ENCODE measurements around the gene CERKL.

CERKL gene

DNA sequence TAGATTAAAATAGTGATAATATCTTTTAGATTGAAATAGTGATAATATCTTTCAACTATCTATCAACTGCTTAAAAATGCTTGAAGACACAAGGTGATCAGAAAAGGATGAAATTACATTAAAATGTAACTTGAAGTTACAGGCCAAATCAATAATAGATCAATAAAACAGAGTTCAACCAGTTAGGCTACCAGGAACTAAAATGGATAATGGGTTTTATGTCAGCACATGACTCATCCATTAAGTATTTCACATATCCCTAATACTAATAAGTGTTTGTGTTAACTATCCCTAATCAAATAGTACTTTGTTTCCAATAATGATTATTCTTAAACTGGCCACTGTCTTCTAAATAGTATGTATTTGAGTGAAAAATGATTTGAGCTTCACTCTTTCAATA lies 33.7 kb downstream of the CERKL start:
- DNase-seq = no peak

DNA sequence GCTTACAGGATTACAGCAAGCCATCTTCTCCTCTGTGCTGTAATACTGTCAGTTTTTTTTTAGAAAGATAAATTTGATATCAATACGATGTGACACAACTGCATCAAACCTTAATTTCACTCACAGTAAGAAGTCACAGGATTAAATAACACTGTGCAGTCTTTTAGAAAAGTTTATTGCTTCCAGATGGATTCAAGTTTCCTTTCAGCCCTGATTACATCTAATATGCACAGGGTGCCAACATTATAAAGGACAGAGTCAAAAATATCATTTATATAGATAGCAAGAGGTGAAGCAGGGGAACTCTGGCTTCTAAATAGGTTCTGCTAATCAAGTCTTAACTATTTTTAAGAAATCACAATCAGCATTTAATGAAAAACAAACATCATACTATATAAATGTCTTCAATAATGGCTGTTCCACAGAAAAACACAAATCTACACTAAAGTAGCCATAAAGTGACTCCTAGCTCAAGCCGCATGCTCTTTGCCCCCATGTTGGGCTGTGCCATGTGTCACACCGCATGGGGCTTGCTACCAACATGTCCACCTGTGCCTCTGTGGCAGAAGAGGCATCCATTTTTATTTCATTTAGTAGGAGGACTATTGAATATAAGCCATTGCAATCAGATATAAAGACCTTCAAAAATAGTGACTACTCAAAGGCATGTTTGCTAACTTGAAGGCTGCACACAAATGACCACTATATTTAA lies 35.0 kb downstream of the CERKL start:
- no peak for DNase-seq

DNA sequence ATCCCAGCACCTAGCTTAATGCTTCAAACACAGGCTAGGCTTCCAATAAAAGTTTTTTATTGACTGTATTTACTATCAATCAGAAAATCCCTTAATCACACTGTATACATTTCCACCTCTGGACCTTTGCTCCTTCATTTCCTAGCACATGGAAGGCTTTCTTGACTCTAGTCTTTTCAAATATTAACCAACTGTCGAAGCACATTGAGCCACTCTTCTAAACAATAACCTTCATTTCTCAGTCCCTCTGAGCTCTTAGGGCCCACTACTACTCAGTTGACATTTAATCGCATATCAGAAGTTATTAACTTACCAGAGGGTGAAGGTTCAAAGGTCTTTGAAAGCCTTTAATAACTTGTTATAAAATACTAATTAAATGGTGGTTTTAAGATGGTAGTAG lies 37.4 kb downstream of the CERKL start:
- no peak for DNase-seq

DNA sequence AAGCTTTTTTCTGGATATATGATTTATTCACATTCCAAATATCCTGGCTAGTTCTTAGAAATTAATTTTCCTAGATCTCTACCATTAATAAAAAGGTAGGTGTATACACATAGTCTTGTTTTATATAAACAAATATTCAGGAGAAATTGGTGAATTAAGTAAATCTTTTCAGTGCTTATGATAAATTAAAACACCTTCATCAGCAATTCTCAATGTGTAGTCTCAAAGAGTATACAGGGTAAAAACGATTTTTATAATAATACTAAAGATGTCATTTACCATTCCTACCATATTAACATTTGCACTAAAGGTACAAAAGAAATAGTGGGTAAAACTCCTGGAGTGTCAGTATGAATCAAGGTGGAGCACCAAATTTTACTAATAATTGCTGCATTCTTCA lies 40.2 kb downstream of the CERKL start:
- DNase-seq = no peak

DNA sequence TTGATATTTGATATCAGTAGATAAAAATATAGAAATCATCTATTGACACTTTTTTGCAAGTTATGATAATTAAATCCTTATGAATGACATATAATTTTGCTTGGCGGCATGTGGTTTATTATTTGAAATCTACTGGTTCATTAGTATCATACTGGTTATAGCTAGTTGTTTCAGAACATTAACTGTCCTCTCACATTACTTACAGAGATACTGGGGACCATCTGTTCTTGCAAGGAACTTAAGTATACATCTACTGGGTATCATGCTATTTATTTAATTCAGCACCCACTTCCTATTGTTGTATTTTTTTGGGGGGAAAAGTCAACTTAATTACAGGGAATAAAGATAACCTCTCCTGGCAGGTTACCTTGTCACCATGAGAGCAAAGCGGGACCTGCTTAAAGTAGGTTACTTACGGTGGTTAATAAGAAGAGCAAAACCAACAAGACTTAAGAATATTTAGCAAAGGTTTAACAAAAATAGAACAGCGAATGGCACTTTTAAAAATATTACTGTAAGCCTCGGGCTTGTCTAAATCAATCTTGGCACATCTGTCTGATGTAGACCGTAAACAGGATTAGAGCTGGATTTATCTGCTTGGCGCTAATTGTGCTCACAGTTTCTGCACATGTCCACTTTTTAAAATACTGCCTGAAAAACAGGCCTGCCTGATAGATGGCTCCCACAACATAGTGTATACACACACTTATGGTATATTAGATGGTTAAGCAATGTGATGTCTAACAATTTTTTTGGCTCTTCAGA lies 41.8 kb downstream of the CERKL start:
- DNase-seq = no peak

DNA sequence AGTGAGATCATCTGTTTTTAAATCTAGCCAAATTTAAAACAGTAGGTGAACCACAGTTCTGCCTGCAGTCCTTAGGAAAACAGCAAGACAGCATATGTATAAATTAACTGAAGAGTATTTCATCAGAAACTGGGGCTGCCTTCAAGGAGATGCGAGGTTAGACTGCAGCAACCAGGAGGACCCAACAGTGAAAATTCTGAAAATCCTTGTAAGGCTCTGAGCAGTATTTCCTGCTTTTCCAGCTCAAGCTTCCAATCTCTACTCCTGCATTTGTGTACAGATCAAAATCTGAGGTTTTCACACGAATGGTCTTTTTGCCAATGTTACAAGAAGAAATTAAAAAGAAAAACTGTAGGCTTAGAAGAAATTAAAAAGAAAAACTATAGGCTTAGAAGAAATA lies 43.7 kb downstream of the CERKL start:
- no peak for DNase-seq

DNA sequence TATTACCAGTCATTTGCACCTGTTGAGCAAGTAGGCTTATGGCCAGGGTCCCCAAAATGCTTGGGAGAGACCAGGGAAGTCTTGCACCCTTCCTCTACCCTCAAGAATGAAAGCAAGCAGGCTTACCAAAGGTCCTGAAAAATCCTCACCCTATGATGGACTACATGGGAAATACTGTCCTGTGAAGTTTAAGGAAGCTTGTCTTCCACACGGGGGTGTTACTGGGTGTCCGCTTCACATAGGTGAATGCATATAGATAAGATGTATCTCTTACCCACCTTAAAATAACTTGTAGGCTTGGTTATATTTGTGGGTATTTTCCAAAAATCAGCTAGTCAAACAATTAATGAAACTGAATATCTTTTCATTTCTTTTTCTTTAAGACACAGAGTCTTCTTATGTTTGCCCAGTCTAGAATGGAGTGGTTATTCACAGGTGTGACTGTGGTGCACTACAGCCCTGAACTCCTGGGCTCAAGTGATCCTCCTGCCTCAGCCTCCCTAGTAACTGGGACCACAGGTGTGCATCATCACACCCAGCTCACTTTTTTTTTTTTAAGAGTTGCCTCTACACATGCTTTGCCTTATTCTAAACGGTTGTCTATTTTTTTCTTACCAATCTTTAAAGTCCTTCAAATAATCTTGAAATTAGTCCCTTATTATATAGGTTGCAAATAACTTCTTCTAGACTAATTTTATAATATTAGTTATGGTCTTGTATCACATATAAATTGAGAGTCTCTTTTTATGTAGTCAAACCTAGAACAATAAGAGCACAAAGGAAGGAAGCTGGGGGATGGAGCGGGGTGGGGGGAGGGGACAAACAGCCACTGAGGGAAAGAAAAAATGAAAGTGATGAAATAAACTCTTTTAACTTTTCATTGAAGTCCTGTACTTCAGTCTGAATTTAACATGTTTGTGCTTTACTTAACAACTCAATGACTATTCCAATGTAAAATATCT lies 49.0 kb downstream of the CERKL start:
- no peak for DNase-seq

DNA sequence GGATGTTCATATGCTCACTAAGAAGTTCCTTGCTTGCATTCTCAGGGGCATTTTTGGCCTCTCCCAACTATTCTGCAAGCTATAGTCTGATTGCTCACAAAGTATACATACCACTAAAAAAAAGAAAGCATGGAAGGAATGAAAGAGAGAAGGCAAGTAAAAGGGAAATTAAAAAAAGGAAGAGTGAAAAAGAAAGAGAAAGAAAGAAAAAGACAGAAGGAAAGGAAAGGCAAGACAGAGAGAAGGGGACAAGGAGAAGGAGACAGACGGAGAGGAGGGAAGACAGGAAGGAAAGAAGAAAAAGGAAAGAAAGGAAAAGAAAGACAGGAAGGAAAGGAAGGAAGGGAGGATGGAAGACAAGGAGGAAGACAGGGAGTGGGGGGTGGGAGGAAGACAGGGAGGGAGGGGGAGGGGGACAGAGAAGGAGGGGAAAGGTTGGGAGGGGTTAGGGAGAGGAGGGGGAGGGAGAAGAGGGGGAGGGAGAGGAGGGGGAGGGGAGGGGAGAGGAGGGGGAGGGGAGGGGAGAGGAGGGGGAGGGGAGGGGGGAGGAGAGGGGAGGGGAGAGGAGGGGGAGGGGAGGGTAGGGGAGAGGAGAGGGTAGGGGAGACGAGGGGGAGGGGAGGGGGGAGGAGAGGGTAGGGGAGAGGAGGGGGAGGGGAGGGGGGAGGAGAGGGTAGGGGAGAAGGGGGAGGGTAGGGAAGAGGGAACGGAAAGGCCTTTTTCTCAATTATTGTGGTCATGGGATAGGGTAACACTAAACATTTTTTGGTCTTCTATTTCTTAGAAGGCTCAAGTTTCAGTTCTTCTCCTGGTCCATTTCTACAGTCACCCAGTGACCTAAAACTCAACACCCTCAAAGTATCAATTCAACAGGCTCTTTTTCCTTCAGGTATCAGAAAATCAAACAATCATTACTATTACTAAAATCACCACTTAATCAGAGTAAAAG lies 50.7 kb downstream of the CERKL start:
- no peak for DNase-seq

DNA sequence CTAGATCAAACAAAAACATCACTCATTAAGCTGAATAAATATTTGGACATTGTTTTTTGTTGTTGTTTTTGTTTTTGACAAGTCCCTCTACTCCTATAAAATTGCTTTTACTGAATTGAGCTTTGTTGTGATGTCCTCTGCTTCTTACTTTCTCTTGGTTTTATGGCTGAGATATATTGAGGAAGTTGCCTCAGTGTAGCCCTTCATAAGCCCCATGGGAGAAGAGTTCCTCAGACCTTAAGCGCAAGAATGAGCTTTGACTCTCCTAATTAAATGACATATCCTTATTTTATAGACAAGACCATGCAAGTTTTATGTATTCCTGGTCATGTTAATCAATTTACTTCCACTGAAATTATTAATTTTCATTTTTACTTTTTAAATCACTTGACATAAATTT lies 54.9 kb downstream of the CERKL start:
- DNase-seq = no peak

DNA sequence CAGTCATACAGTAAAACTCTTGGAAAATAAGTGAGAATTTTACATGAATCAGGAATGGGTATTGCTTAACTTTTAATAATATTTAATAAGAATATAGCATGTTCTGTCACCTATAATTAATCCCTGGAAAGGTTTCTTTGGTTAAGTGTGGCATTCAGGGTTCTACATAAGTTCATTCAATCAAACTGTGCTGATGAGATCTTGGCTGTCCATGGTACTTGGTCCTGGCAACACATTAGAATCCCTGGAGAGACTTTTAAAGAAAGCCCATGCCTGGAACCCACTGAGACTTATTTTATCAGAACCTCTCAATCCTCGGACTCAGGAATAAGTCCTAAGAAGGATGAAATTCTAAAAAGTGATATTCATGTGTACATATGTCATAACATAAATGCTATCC lies 60.3 kb downstream of the CERKL start:
- DNase-seq = no peak

DNA sequence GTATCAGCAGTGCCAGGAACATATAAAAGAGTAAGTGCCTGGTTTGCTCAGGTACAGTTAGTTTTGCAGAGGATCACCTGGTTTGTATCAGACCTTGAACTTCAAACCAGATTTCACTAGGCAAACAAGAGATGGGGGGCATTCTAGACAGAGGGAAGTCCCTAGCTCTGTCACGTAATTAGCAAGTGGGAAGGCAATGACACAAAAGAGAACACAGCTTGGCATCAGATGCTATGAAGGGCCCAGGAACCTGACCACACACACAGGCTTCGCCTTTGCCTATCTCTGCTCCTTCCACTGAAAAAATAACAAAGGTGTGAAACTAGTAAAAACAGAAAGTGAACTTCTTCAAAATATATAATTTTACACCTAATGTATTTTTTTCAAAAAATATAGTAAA lies 62.6 kb downstream of the CERKL start:
- DNase-seq = no peak

DNA sequence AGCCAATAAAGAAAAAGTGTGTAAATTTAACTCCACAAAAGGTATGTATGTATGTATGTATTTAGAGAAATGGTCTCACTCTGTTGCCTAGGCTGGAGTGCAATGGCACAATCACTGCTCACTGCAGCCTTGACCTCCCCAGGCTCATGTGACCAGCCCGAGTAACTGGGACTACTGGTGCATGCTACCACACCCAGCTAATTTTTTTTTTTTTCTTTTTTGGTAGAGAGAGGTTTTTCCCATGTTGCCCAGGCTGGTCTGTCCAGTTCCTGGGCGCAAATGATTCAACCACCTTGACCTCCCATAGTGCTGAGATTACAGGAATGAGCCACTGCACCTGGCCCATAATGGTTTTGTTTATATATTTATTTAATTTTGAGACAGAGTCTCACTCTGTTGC lies 67.1 kb downstream of the CERKL start:
- DNase-seq = no peak

DNA sequence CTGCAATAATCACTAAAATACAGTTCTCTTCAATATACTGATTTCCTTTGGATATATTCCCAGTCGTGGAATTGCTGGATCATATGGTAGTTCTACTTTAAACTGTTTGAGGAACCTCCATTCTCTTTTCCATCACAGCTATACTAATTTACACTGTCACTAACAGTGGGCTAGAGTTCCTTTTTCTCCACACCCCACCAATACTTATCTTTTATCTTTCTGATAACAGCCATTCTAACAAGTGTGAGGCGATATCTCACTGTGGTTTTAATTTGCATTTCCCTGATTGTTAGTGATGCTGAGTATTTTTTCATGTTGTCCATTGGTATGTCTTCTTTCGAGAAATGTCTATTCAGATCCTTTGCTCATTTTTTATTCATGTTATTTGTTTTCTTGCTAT lies 68.4 kb downstream of the CERKL start:
- no peak for DNase-seq

DNA sequence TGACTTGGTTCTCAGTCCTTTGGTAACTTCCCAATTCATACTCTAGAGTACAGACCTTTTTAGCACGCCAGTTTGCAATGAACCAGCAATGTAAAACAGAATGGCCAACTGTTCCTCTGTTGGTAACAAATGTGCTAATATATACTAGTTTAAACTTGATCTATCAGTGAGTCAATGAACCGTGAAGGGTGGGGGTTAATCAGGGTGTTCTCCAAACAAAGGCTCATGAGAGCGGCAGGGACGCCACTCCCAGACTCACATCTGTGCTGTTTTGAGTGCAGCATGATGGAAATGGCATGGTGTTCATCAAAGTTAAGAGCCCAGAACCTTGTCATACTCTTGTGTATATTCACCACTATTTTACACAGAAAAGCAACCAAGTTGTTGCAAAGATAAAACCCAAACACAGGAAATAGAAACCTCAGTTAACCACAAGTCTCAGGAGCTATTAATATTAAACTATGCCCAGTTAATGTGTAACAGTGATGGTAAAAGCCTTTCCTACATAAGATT lies 70.3 kb downstream of the CERKL start:
- no peak for DNase-seq

DNA sequence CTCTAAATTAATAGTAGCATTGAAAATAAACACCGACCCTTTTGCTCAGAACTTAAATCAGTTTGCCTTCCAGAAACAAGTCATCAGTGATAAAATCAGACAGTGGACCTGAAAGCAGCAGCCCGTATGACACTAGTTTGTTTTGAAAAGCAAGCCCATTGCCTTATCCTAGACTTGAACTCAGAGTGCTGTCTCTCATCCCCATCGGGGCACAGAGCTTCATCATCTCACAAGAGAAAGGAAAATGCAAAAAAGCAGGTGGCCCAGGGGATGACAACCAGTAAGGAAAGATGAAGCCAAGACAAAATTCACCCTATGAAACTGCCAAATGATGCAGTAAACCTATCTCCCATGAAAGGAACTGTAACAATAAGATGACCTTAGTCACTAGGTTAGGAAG lies 71.2 kb downstream of the CERKL start:
- DNase-seq = no peak

DNA sequence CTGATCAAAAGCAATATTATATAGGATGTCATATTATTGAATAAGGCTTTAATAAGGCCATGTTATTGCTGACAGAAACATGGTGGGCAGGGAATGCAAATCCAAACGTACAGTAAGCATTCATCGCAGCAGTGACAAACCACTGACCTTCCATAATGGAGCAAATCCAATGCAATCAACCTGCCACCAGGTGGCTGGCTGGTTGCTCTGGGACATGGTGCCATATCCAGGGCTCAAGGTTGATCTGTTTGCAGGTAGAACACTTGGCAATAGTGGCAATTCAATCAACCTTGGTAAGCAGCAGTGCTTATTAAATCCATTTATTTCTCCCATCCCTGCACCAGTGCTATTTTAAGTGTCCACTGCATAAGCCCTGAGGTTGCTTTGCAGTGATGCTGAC lies 75.4 kb downstream of the CERKL start:
- no peak for DNase-seq

DNA sequence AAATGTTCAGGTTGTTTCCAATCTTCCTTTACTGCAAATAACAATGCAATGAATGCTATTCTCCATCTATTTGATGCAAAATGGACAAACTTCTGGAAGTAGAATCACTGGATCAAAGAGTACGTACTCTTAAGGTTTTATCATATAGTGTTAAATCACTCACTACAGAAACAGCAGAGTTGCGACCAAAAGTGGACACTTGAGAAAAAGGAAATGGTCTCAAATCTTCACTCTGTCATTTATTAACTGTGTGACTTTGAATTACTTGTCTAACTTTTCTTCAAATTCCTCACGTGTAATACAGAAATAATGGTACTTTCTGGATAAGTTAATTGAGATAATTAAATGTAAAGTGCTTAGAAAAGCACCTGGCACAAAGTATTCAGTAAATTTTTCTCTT lies 78.1 kb downstream of the CERKL start:
- DNase-seq = no peak

DNA sequence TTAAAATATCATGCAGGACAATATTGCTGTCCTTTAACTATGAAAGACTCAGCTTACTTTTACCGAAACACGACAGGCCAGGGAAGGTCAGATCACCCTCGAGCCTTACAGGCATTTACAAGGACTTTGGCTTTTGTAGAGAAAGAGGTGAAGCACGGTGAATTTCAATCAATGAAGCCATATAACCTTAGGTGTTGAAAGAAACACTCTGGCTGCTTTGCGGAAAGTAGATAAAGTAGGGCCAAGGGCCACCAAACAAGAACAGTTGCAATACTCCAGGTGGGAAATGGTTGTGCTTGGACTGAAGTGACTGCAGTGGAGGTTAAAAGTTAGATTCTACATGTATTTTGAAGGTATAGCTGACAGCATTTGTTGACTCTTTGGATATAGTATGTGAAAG lies 80.5 kb downstream of the CERKL start:
- DNase-seq = no peak

DNA sequence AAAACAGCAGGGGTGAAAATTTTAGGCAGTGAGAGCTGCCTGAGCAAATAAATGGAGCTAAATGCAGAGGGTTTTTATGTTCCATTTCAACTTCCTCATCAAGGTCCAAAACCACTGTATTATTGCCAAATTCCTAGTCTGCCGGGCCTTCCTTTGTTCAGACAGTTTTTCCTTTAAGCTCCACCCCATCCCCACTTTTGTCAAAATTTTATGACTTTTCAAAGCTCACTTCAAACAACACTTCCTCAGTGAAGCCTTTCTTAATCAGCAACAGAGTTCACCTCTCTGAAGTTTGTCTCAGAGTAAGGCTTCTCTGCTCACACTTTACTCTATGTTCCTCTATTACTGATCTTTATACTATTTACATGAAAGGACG lies 81.3 kb downstream of the CERKL start:
- no peak for DNase-seq

DNA sequence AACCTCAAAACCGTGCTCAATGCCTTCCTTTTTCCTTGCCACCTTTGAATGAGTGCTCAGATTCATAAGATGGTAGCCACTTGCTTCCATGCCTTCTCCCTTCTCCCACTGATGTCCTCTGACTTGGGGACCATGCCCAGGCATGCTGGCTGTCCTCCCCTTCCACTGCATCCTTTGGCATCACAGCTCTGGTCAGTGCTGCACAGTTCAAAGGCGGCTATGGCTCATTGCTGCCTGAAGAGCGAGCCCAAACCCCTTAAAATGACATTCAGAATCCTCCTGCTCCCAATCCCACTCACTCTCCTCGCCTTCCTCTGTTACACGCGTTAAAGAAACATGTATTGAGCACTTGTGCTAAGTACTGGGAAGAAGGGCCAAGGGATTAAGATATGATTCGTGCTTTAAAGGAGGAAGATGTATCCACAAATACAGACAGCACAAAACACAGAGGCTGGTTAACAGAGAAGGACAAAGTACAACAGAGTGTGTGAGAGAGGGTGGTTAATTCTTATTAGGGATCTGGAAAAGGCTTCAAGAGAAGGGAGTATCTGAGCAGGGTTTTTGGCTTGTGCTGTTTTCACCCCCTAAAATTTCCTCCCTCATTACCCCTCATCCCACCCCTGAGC lies 81.8 kb downstream of the CERKL start:
- no peak for DNase-seq

DNA sequence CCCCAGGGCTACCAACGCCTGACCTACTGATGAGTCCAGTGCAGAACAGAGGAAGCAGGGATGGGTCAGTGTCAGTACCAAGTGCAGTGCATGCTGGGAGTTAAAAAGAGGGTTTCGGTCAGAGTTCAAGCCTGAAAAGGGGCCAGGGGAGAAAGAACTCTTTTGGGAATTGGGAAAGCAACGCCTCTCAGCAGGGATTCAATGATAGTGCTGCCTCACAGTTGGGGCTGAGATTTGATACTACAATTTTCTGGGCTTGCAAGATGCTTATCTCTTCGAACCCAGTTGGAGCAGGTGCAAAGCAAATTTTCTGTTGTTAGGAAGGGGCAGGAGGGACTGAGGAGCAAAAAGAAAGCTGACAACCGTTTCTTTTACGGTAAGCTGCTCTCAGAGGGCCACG lies 82.6 kb downstream of the CERKL start:
- DNase-seq = no peak
